Lung (tissue), 12 donors: ENCODE measurements around the gene KLK8. TPM values are rescaled to one million over a fixed set of nuclear protein-coding genes. Genes with fewer than 3 reads are reported as not detected.

Experiments used
- ATAC-seq: fragments of 200-7000 bp; cut with Tn5 transposase; one replicate; pipeline ENCODE4 v1.9.1; 2020; ENCODE audit warnings: moderate number of reproducible peaks; ENCODE audit not compliant: insufficient read depth, low FRiP score
- DNase-seq, 3 donors: peaks; one replicate each; pipeline ENCODE4 v3.0.0-alpha.2; 2013 to 2017
- H3K27ac ChIP-seq, 2 donors: one replicate each; pipeline ENCODE4 v1.5.1; 2013; ENCODE audit warnings: mild to moderate bottlenecking in 2 of 2, moderate library complexity in 2 of 2, control low read depth in 1 of 2, inconsistent platforms in 1 of 2, low read depth in 1 of 2, low read length in 1 of 2
- H3K27me3 ChIP-seq, 3 donors: one replicate each; pipeline ENCODE4 v1.5.1; 2013; ENCODE audit warnings: low read length in 2 of 3; ENCODE audit not compliant: control insufficient read depth in 3 of 3, insufficient read depth in 3 of 3
- H3K36me3 ChIP-seq, 4 donors: one replicate each; pipeline ENCODE4 v1.5.1; 2013; ENCODE audit warnings: low read length in 4 of 4, mild to moderate bottlenecking in 1 of 4, moderate library complexity in 1 of 4; ENCODE audit not compliant: control insufficient read depth in 4 of 4, insufficient read depth in 4 of 4
- H3K4me1 ChIP-seq, 5 donors: one replicate each; pipeline ENCODE4 v1.5.1; 2013; ENCODE audit warnings: low read length in 5 of 5, mild to moderate bottlenecking in 2 of 5, moderate library complexity in 1 of 5; ENCODE audit not compliant: control insufficient read depth in 5 of 5, insufficient read depth in 5 of 5
- H3K4me3 ChIP-seq: one replicate; pipeline ENCODE4 v1.5.1; 2013; ENCODE audit warnings: mild to moderate bottlenecking, control low read depth, moderate library complexity
- H3K9ac ChIP-seq, 2 donors: one replicate each; pipeline ENCODE4 v1.5.1; 2013; ENCODE audit warnings: low read length in 2 of 2, control low read depth in 1 of 2; ENCODE audit not compliant: insufficient read depth in 1 of 2
- H3K9me3 ChIP-seq, 4 donors: one replicate each; pipeline ENCODE4 v1.5.1; 2013; ENCODE audit warnings: low read length in 3 of 4, mild to moderate bottlenecking in 1 of 4, moderate library complexity in 1 of 4; ENCODE audit not compliant: control insufficient read depth in 4 of 4, insufficient read depth in 3 of 4
- WGBS, 2 donors: extraction: QIAGEN DNeasy Blood & Tissue Kit; methylation state at CpG; one replicate each; pipeline ENCODE4 v1.1.7; 2013; 5-methylcytosine and 5-hydroxymethylcytosine counted together
- polyA plus RNA-seq, 2 donors: library from polyadenylated mRNA; stranded (reverse); fragments of 200-250 nt; gene quantifications; one replicate each; pipeline ENCODE4 v1.2.1, GENCODE V29; 2013
- total RNA-seq, 2 donors: library from RNA; depleted of rRNA in 1 of 2; stranded (reverse); fragments of >200 nt in 1 of 2; gene quantifications; one replicate each; pipeline ENCODE4 v1.2.1, GENCODE V29; 2014 to 2021
- TF ChIP-seq, protein P1 (sequence below): IDR thresholded peaks from 2 replicates; pipeline ENCODE4 v1.5.1; 2012; ENCODE audit warnings: mild to moderate bottlenecking; ENCODE audit errors: control extremely low read depth, extremely low read depth
- donor health status: control.
- donor health status: control.
- donor health status: Bipolar disorder and iron deficiency.
- donor health status: healthy.
- donor health status: DM: yes; HTN: yes; CAD: no.

KLK8 gene
- total and polyA plus RNA-seq, 4 donors: 0.39 to 0.74 TPM; not detected in 2

DNA sequence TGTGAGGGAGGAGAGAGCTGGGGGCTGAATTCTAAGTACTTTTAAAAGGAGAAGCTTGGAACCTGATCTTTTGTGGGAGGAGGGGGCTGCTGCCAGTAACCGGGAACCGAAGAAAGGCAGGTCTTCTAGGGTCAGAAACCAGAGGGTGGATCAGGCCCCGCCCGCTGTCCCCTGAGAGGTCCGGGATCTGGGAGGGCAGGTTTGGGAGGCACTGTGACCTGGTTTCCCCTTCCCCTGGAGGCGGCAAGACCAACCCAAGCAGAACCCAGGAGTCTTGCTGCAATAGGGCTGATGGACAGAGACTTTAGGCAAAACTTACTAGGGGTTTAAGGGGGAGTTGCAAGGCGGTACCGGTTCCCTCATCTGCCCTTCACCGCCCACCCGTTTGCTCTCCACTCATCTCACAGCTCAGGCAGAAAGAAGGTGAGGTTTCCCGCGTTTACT lies 707 bp upstream of the KLK8 start:
- Histone ChIP-seq H3K9me3 (no peaks in the 10 kb centered on the region), H3K36me3 (no peaks in the 10 kb centered on the region), H3K4me3 (no peak overlapping the region), H3K27me3 (peaks cover 0 to 15% (median 4%) of the 10 kb centered on the region in 3 donors), H3K9ac (no peak overlapping the region), H3K4me1 (no peaks in the 10 kb centered on the region), H3K27ac (no peak overlapping the region)
- TF ChIP-seq, protein P1, sequence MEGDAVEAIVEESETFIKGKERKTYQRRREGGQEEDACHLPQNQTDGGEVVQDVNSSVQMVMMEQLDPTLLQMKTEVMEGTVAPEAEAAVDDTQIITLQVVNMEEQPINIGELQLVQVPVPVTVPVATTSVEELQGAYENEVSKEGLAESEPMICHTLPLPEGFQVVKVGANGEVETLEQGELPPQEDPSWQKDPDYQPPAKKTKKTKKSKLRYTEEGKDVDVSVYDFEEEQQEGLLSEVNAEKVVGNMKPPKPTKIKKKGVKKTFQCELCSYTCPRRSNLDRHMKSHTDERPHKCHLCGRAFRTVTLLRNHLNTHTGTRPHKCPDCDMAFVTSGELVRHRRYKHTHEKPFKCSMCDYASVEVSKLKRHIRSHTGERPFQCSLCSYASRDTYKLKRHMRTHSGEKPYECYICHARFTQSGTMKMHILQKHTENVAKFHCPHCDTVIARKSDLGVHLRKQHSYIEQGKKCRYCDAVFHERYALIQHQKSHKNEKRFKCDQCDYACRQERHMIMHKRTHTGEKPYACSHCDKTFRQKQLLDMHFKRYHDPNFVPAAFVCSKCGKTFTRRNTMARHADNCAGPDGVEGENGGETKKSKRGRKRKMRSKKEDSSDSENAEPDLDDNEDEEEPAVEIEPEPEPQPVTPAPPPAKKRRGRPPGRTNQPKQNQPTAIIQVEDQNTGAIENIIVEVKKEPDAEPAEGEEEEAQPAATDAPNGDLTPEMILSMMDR: no peak
- 37 to 40% methylated on average over 12 of the region's 12 CpGs for WGBS, 2 donors
- DNase-seq (no peak), ATAC-seq (no peak)

DNA sequence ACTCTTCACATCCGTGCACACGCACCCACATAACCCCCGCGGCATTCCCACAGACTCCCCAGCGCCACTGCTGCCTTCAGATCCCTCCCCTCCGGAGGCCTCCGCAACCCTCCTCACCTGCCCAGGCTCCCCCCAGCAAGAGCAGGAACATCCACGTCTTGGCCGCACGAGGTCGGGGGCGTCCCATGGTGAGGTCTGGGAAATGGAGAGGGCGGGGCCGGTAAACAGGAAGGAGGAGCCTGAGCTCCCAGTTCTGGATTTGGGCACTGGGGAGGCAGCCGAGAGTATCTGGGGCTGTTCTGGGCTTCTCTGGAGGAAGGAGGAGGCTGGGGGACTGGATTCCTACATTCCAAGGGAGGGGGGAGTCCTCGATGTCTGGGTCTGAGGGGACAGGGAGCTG lies 423 bp downstream of the KLK8 start:
- H3K9ac ChIP-seq: no peak overlapping the region
- H3K27me3 ChIP-seq: peaks cover 0 to 12% (median 4%) of the 10 kb centered on the region in 3 donors
- H3K4me3 ChIP-seq: no peak overlapping the region
- H3K4me1 ChIP-seq: no peaks in the 10 kb centered on the region
- DNase-seq (no peak), ATAC-seq (no peak)
- 32 to 39% methylated on average over 16 of the region's 16 CpGs for WGBS, 2 donors
- TF ChIP-seq, protein P1: no peak
- peaks cover 0 to 2% (median 0%) of the 10 kb centered on the region in 4 donors for H3K9me3 ChIP-seq
- H3K36me3 ChIP-seq: no peaks in the 10 kb centered on the region
- H3K27ac ChIP-seq: no peak overlapping the region

DNA sequence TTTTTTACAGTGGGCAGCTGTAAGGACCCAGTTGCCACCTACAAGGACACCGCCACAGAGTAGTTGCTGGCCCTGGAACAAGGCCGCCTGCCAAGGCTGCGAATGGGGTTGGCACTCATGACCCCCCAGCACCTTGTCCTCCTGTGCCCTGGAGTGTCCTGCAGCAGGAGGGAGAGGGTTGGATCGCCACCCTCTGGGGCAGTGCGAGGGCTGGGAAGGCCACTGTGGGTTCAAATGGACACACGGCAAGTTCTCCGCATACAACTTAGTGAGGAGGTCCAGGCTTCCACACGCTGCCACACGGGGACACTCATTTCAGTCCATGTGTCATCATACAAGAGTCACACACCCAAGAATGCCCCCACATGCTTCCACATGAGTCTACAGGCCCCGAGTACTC lies 978 bp downstream of the KLK8 start:
- TF ChIP-seq, protein P1: no peak
- H3K27me3 ChIP-seq: peaks cover 0 to 12% (median 4%) of the 10 kb centered on the region in 3 donors

DNA sequence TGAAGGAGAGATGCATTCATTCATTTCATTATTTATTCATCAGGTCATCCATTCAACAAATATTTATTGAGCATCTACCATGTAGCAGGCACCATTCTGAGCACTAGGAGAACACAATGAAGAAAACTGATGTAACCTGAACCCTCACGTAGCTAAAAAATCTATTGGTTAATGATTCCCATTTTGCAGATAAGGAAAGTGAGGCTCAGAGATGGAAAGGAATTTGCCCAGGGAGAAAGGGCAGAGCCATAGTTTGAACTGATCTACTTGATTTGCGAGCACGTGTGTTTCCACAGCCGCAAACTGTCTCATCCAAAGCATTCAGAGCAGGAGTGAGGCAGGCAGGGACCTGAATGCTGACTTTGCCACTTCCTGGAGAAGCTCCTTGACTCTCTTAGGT lies 2.7 kb downstream of the KLK8 start:
- DNase-seq (no peak), ATAC-seq (no peak)
- WGBS, 2 donors: 69 to 84% methylated on average over 4 of the region's 4 CpGs
- no peaks in the 10 kb centered on the region for H3K4me1 ChIP-seq
- peaks cover 0 to 12% (median 4%) of the 10 kb centered on the region in 3 donors for H3K27me3 ChIP-seq
- no peak overlapping the region for H3K9ac ChIP-seq
- no peak overlapping the region for H3K27ac ChIP-seq
- H3K9me3 ChIP-seq: peaks cover 0 to 4% (median 0%) of the 10 kb centered on the region in 4 donors
- H3K4me3 ChIP-seq: no peak overlapping the region
- TF ChIP-seq, protein P1: no peak
- H3K36me3 ChIP-seq: no peaks in the 10 kb centered on the region

More for the DNA sequence above, 978 bp downstream of the KLK8 start:
- ATAC-seq (no peak), DNase-seq (no peak)
- H3K27ac ChIP-seq: no peak overlapping the region
- 85 to 95% methylated on average over 10 of the region's 10 CpGs for WGBS, 2 donors
- no peaks in the 10 kb centered on the region for H3K36me3 ChIP-seq
- no peak overlapping the region for H3K4me3 ChIP-seq
- no peak overlapping the region for H3K9ac ChIP-seq
- H3K9me3 ChIP-seq: peaks cover 0 to 3% (median 0%) of the 10 kb centered on the region in 4 donors
- H3K4me1 ChIP-seq: no peaks in the 10 kb centered on the region
